Endothelial cell of umbilical vein (primary cell): ENCODE results near the gene SELP. TPM values are rescaled to one million over a fixed set of nuclear protein-coding genes. Genes with fewer than 3 reads are reported as not detected.

Experiments
- BruUV-seq: library from RNA; stranded (reverse); fragments of 400-500 nt; replicated peaks from 2 replicates; lab custom pipeline; 2021; lab: Mats Ljungman, UMichigan
- CTCF ChIA-PET: fragments of 300-600, 350-600 bp; sonication (Branson Sonifier 250); formaldehyde crosslinking; loops from one replicate; lab custom pipeline; 2021; ENCODE audit warnings: antibody characterized with exemption, inconsistent platforms; lab: Charles Lee
- POLR2A ChIA-PET: fragments of 300-600, 350-600 bp; sonication (Branson Sonifier 250); formaldehyde crosslinking; loops from one replicate; lab custom pipeline; 2021; ENCODE audit warnings: antibody characterized with exemption, inconsistent platforms; lab: Charles Lee
- DNase-seq: peaks from one replicate; pipeline ENCODE4 v3.0.0-alpha.2; 2011; ENCODE audit warnings: low read depth, low spot score
- FAIRE-seq: peaks from 2 replicates; lab custom pipeline; 2011; peaks lifted over from hg19 to GRCh38; lab: Jason Lieb, UNC
- H2AFZ ChIP-seq: 2 replicates; pipeline ENCODE4 v1.6.0; 2012; ENCODE audit warnings: low read depth, low read length, control low read depth, inconsistent platforms
- H3K27ac ChIP-seq: 2 replicates; pipeline ENCODE4 v1.5.1; 2011; ENCODE audit warnings: low read depth, mild to moderate bottlenecking, control low read depth, low read length, moderate library complexity; ENCODE audit not compliant: insufficient read depth
- H3K27me3 ChIP-seq, 2 experiments: 2 replicates each; pipeline versions ENCODE4 v1.6.0 to v1.6.1; 2011; ENCODE audit warnings: low read length in 2 of 2, mixed read lengths in 1 of 2; ENCODE audit not compliant: control insufficient read depth in 2 of 2, insufficient read depth in 2 of 2
- H3K36me3 ChIP-seq, 2 experiments: 2 replicates in 1 of 2; 3 replicates in 1 of 2; pipeline ENCODE4 v1.5.1; 2011; ENCODE audit warnings: low read length in 2 of 2, mild to moderate bottlenecking in 1 of 2, moderate library complexity in 1 of 2; ENCODE audit not compliant: control insufficient read depth in 2 of 2, insufficient read depth in 2 of 2; ENCODE audit errors: extremely low read depth in 1 of 2
- H3K4me1 ChIP-seq: 3 replicates; pipeline ENCODE4 v1.5.1; 2011; ENCODE audit warnings: mild to moderate bottlenecking, low read length; ENCODE audit not compliant: control insufficient read depth, insufficient read depth; ENCODE audit errors: extremely low read depth
- H3K4me2 ChIP-seq: 2 replicates; pipeline ENCODE4 v1.6.1; 2011; ENCODE audit warnings: low read length, control low read depth, mixed read lengths; ENCODE audit not compliant: insufficient read depth
- H3K4me3 ChIP-seq, 3 experiments: fragments of 200-600 bp in 1 of 3; sonication (generic), shearing (Covaris generic) in 1 of 3; replicated peaks in 1 of 3; 2 replicates each; pipeline ENCODE4 v1.5.1; 2011 to 2016; ENCODE audit warnings: control low read depth in 3 of 3, low read length in 3 of 3, mild to moderate bottlenecking in 2 of 3, inconsistent platforms in 1 of 3, low read depth in 1 of 3, moderate library complexity in 1 of 3; ENCODE audit not compliant: insufficient read depth in 1 of 3
- H3K79me2 ChIP-seq: 2 replicates; pipeline ENCODE4 v1.6.0; 2012; ENCODE audit warnings: low read length, inconsistent platforms; ENCODE audit not compliant: control insufficient read depth, insufficient read depth
- H3K9ac ChIP-seq: replicated peaks from 2 replicates; pipeline ENCODE3; 2011; ENCODE audit warnings: low read length, control low read depth; ENCODE audit not compliant: insufficient read depth; ENCODE audit errors: extremely low read depth
- H3K9me1 ChIP-seq: replicated peaks from 3 replicates; pipeline ENCODE4 v1.6.0; 2011; ENCODE audit warnings: mild to moderate bottlenecking, low read length; ENCODE audit not compliant: control insufficient read depth, insufficient read depth; ENCODE audit errors: extremely low read depth
- H3K9me3 ChIP-seq: replicated peaks from 2 replicates; pipeline ENCODE4 v1.5.1; 2012; ENCODE audit warnings: low read length, inconsistent platforms; ENCODE audit not compliant: control insufficient read depth, insufficient read depth
- H4K20me1 ChIP-seq: replicated peaks from 2 replicates; pipeline ENCODE3; 2011; ENCODE audit warnings: mild to moderate bottlenecking, low read length; ENCODE audit not compliant: control insufficient read depth, insufficient read depth; ENCODE audit errors: extremely low read depth
- FOS ChIP-seq: IDR thresholded peaks from 2 replicates; pipeline ENCODE4 v1.6.1; 2011; ENCODE audit warnings: mild to moderate bottlenecking, low read length, moderate library complexity, borderline replicate concordance; ENCODE audit not compliant: insufficient read depth
- GATA2 ChIP-seq: IDR thresholded peaks from 2 replicates; pipeline ENCODE4 v1.7.0; 2011; ENCODE audit warnings: low read depth, mild to moderate bottlenecking, moderate library complexity, mixed read lengths, low read length; ENCODE audit not compliant: insufficient read length, insufficient read depth
- MYC ChIP-seq: IDR thresholded peaks from one replicate; pipeline ENCODE4 v1.6.1; 2011; ENCODE audit warnings: mild to moderate bottlenecking, low read depth, low read length
- dilution Hi-C: fragments of 300-500 bp; cut with MboI; formaldehyde crosslinking; loops from one replicate; pipeline ENCODE4 v1.15.0; 2019; ENCODE audit warnings: low sequenced_read_pairs; ENCODE audit not compliant: extremely low pct_ligation_motif_present
- intact Hi-C: fragments of 100-400 bp; cut with micrococcal nuclease; formaldehyde crosslinking; loops from one replicate; pipeline ENCODE4 v1.10.0; 2022
- polyA plus RNA-seq, 4 experiments: library from polyadenylated mRNA; depleted of rRNA in 3 of 4; stranded (reverse) in 3 of 4; unstranded in 1 of 4; fragments of >200 nt; gene quantifications; 2 replicates each; pipeline versions ENCODE4 v1.2.1 to v1.2.3, GENCODE V29; 2011 to 2012; ENCODE audit warnings: missing spikeins in 1 of 4
- total RNA-seq: library from RNA; stranded (reverse); gene quantifications from 2 replicates; pipeline ENCODE4 v1.2.3, GENCODE V29; 2021

Gene SELP
- total and polyA plus RNA-seq, 2 donors (not counting 3 experiments of a cell fraction or from before 2014, with no cell fraction given): 1.3 to 1.6 TPM

DNA sequence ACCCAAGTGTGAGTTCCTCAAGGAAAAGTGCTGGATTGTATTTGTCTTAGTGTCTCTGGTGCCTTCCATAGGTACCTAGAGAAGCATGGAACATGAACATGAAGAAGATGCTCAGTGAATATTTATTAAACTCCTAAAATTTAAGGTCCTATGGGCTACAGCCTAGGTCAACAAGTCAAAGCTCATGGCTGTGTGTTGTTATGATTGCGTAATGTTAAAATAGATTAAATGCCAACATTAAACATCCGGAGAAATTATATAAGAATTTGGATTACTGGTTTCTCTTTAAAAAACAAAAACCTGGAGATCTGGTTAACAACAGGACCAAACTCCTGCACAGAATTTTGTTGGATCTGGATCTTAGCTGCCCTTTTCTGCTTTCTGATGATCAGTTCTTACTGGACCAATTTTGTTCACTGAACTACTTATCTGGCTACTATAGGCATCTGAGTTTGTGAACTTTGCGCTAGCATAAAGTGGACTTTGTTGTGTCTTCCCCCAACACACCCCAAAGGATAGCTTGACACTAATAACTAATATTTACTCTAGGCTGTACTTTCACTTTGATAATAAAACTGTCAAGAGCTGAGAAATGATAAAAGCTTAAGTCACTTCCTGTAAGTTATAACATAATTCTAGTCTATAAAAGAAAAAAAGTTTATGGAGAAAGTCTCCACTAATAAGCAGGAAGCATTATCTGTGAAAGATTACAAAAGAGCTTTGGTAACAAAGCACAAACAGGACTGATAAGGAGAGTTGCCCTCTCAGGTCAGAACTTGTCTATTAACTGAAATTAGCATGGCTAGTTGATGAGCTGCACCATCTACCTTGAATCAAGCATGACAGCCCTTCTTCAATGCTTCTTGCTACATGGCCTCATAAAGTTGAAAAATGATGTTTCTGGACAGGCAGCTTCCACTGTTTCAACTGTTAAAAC, 64.3 kb downstream of the SELP start:
- CTCF ChIA-PET: interaction anchor here (0.7 to 1.5 kb wide), 8 partner anchors 13 to 962 kb away, joined by 3 to 8 read pairs (median 5); partner anchors contain the start of gene F5

DNA sequence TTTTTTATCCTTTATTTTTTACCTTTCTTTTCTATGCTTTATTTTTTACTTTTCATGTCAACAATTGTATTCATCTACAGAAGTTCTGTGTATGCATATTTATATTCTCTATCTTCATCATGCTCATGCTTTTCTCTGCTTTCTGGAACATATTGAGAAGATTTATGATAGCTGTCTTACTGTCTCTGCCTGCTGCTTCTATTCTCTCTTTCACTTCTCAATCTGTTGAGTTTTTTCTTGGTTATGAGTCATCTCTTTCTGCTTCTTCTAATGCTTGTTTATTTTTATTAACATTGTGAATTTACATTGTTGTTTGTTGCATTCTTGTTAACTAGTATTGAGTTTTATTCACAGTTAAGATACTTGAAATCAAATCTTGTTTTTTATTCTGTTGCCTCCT, 66.3 kb downstream of the SELP start:
- POLR2A ChIA-PET: no interaction called here
- intact Hi-C loops (no loop called here), dilution Hi-C loops (no loop called here)
- no peak overlapping the region for H3K4me3 ChIP-seq
- peaks cover 8% of the 10 kb centered on the region for H3K4me1 ChIP-seq
- H2AFZ ChIP-seq: no peak overlapping the region
- no peaks in the 10 kb centered on the region for H3K27me3 ChIP-seq
- no peaks in the 10 kb centered on the region for H3K9me3 ChIP-seq
- no peak for DNase-seq
- no peak overlapping the region for H3K4me2 ChIP-seq
- H3K79me2 ChIP-seq: no peaks in the 10 kb centered on the region
- H4K20me1 ChIP-seq: no peaks in the 10 kb centered on the region
- FAIRE-seq: no peak
- H3K36me3 ChIP-seq: no peaks in the 10 kb centered on the region
- TF ChIP-seq MYC (no peak), FOS (peak; percentile 32)
- no peaks in the 10 kb centered on the region for H3K9me1 ChIP-seq
- H3K9ac ChIP-seq: no peak overlapping the region
- CTCF ChIA-PET: no interaction called here
- BruUV-seq: no TSS peak
- no peak overlapping the region for H3K27ac ChIP-seq

More for the DNA sequence above, 64.3 kb downstream of the SELP start:
- H3K9ac ChIP-seq: no peak overlapping the region
- FAIRE-seq (peak; percentile 47), DNase-seq (peak; percentile 67)
- no peaks in the 10 kb centered on the region for H4K20me1 ChIP-seq
- peak; percentile 73 for TF ChIP-seq GATA2
- no peak for TF ChIP-seq FOS
- no TSS peak for BruUV-seq
- H3K9me1 ChIP-seq: no peaks in the 10 kb centered on the region
- H3K4me3 ChIP-seq: no peak overlapping the region
- dilution Hi-C loops: no loop called here
- H3K36me3 ChIP-seq: no peaks in the 10 kb centered on the region
- POLR2A ChIA-PET: no interaction called here
- no peaks in the 10 kb centered on the region for H3K27me3 ChIP-seq
- H3K27ac ChIP-seq: no peak overlapping the region
- H3K4me1 ChIP-seq: peaks cover 8% of the 10 kb centered on the region
- no peaks in the 10 kb centered on the region for H3K79me2 ChIP-seq
- peak overlapping the region; percentile 63 for H3K4me2 ChIP-seq
- intact Hi-C loops: no loop called here
- no peaks in the 10 kb centered on the region for H3K9me3 ChIP-seq
- H2AFZ ChIP-seq: no peak overlapping the region
